ENCODE results near the gene ARHGEF17.

Gene ARHGEF17

GRCh38 chr11:73320763-73321603 lies 12.9 kb downstream of the ARHGEF17 start:
- Histone ChIP-seq H3K36me3 (ENCODE audit: control insufficient read depth, low read depth, low read length) (no peaks in the 10 kb centered on the region), H3K4me1 (ENCODE audit: control insufficient read depth, low read depth, low read length) (peaks cover 17% of the 10 kb centered on the region), H3K4me3 (ENCODE audit: low read length) (no peak overlapping the region), H3K9ac (ENCODE audit: low read length) (no peak overlapping the region), H3K9me3 (ENCODE audit: control insufficient read depth, low read depth, low read length) (no peaks in the 10 kb centered on the region), H3K27me3 (ENCODE audit: control insufficient read depth, insufficient read depth, low read length) (peaks cover 11% of the 10 kb centered on the region), H3K27ac (ENCODE audit: low read length) (no peak overlapping the region)

- peaks cover 11% of the 10 kb centered on the region for H3K27me3 ChIP-seq (ENCODE audit: control insufficient read depth, insufficient read depth, low read length)
- H3K4me3 ChIP-seq (ENCODE audit: low read length) = no peak overlapping the region
- H3K27ac ChIP-seq (ENCODE audit: low read length) = no peak overlapping the region
- H3K9me3 ChIP-seq (ENCODE audit: control insufficient read depth, low read depth, low read length) = no peaks in the 10 kb centered on the region
- peaks cover 17% of the 10 kb centered on the region for H3K4me1 ChIP-seq (ENCODE audit: control insufficient read depth, low read depth, low read length)
- no peak overlapping the region for H3K9ac ChIP-seq (ENCODE audit: low read length)
- no peaks in the 10 kb centered on the region for H3K36me3 ChIP-seq (ENCODE audit: control insufficient read depth, low read depth, low read length)
These were observed 13.7 kb downstream of the ARHGEF17 start for GRCh38 chr11:73321604-73322381.

- H3K9ac ChIP-seq (ENCODE audit: low read length) = no peak overlapping the region
- no peak overlapping the region for H3K27ac ChIP-seq (ENCODE audit: low read length)
- H3K4me1 ChIP-seq (ENCODE audit: control insufficient read depth, low read depth, low read length) = peaks cover 17% of the 10 kb centered on the region
- no peaks in the 10 kb centered on the region for H3K36me3 ChIP-seq (ENCODE audit: control insufficient read depth, low read depth, low read length)
- peaks cover 14% of the 10 kb centered on the region for H3K27me3 ChIP-seq (ENCODE audit: control insufficient read depth, insufficient read depth, low read length)
- H3K4me3 ChIP-seq (ENCODE audit: low read length) = no peak overlapping the region
- no peaks in the 10 kb centered on the region for H3K9me3 ChIP-seq (ENCODE audit: control insufficient read depth, low read depth, low read length)
These were observed 14.6 kb downstream of the ARHGEF17 start for GRCh38 chr11:73322382-73323306.

GRCh38 chr11:73323464-73323863 lies 15.4 kb downstream of the ARHGEF17 start:
- no peak overlapping the region for H3K4me3 ChIP-seq (ENCODE audit: low read length)
- H3K27me3 ChIP-seq (ENCODE audit: control insufficient read depth, insufficient read depth, low read length) = peaks cover 21% of the 10 kb centered on the region
- H3K4me1 ChIP-seq (ENCODE audit: control insufficient read depth, low read depth, low read length) = peaks cover 17% of the 10 kb centered on the region
- no peaks in the 10 kb centered on the region for H3K36me3 ChIP-seq (ENCODE audit: control insufficient read depth, low read depth, low read length)
- H3K9ac ChIP-seq (ENCODE audit: low read length) = no peak overlapping the region
- no peaks in the 10 kb centered on the region for H3K9me3 ChIP-seq (ENCODE audit: control insufficient read depth, low read depth, low read length)
- H3K27ac ChIP-seq (ENCODE audit: low read length) = no peak overlapping the region

GRCh38 chr11:73324116-73324515 lies 16.0 kb downstream of the ARHGEF17 start:
- no peak overlapping the region for H3K4me3 ChIP-seq (ENCODE audit: low read length)
- no peak overlapping the region for H3K9ac ChIP-seq (ENCODE audit: low read length)
- H3K27me3 ChIP-seq (ENCODE audit: control insufficient read depth, insufficient read depth, low read length) = peaks cover 25% of the 10 kb centered on the region
- no peaks in the 10 kb centered on the region for H3K36me3 ChIP-seq (ENCODE audit: control insufficient read depth, low read depth, low read length)
- H3K27ac ChIP-seq (ENCODE audit: low read length) = no peak overlapping the region
- H3K4me1 ChIP-seq (ENCODE audit: control insufficient read depth, low read depth, low read length) = peaks cover 17% of the 10 kb centered on the region
- H3K9me3 ChIP-seq (ENCODE audit: control insufficient read depth, low read depth, low read length) = no peaks in the 10 kb centered on the region

GRCh38 chr11:73324665-73325035 lies 16.6 kb downstream of the ARHGEF17 start:
- H3K4me1 ChIP-seq (ENCODE audit: control insufficient read depth, low read depth, low read length) = peaks cover 17% of the 10 kb centered on the region
- H3K27me3 ChIP-seq (ENCODE audit: control insufficient read depth, insufficient read depth, low read length) = peaks cover 27% of the 10 kb centered on the region
- no peaks in the 10 kb centered on the region for H3K9me3 ChIP-seq (ENCODE audit: control insufficient read depth, low read depth, low read length)
- H3K36me3 ChIP-seq (ENCODE audit: control insufficient read depth, low read depth, low read length) = no peaks in the 10 kb centered on the region
- no peak overlapping the region for H3K4me3 ChIP-seq (ENCODE audit: low read length)
- H3K27ac ChIP-seq (ENCODE audit: low read length) = no peak overlapping the region
- H3K9ac ChIP-seq (ENCODE audit: low read length) = no peak overlapping the region

- no peak overlapping the region for H3K27ac ChIP-seq (ENCODE audit: low read length)
- H3K9ac ChIP-seq (ENCODE audit: low read length) = no peak overlapping the region
- no peak overlapping the region for H3K4me3 ChIP-seq (ENCODE audit: low read length)
- H3K36me3 ChIP-seq (ENCODE audit: control insufficient read depth, low read depth, low read length) = no peaks in the 10 kb centered on the region
- peaks cover 33% of the 10 kb centered on the region for H3K27me3 ChIP-seq (ENCODE audit: control insufficient read depth, insufficient read depth, low read length)
- peaks cover 17% of the 10 kb centered on the region for H3K4me1 ChIP-seq (ENCODE audit: control insufficient read depth, low read depth, low read length)
- H3K9me3 ChIP-seq (ENCODE audit: control insufficient read depth, low read depth, low read length) = no peaks in the 10 kb centered on the region
These were observed 17.2 kb downstream of the ARHGEF17 start for GRCh38 chr11:73325036-73325981.

GRCh38 chr11:73326929-73327811 lies 19.1 kb downstream of the ARHGEF17 start:
- peaks cover 32% of the 10 kb centered on the region for H3K4me1 ChIP-seq (ENCODE audit: control insufficient read depth, low read depth, low read length)

GRCh38 chr11:73327812-73328364 lies 19.8 kb downstream of the ARHGEF17 start:
- no peak overlapping the region for H3K27ac ChIP-seq (ENCODE audit: low read length)
- H3K9me3 ChIP-seq (ENCODE audit: control insufficient read depth, low read depth, low read length) = no peaks in the 10 kb centered on the region

More at GRCh38 chr11:73326929-73327811, 19.1 kb downstream of the ARHGEF17 start:
- peaks cover 46% of the 10 kb centered on the region for H3K27me3 ChIP-seq (ENCODE audit: control insufficient read depth, insufficient read depth, low read length)
- H3K9ac ChIP-seq (ENCODE audit: low read length) = no peak overlapping the region
- H3K9me3 ChIP-seq (ENCODE audit: control insufficient read depth, low read depth, low read length) = no peaks in the 10 kb centered on the region
- no peaks in the 10 kb centered on the region for H3K36me3 ChIP-seq (ENCODE audit: control insufficient read depth, low read depth, low read length)
- H3K4me3 ChIP-seq (ENCODE audit: low read length) = no peak overlapping the region
- no peak overlapping the region for H3K27ac ChIP-seq (ENCODE audit: low read length)

More at GRCh38 chr11:73327812-73328364, 19.8 kb downstream of the ARHGEF17 start:
- Histone ChIP-seq H3K9ac (ENCODE audit: low read length) (no peak overlapping the region), H3K27me3 (ENCODE audit: control insufficient read depth, insufficient read depth, low read length) (peaks cover 46% of the 10 kb centered on the region), H3K4me1 (ENCODE audit: control insufficient read depth, low read depth, low read length) (peaks cover 32% of the 10 kb centered on the region), H3K36me3 (ENCODE audit: control insufficient read depth, low read depth, low read length) (no peaks in the 10 kb centered on the region), H3K4me3 (ENCODE audit: low read length) (no peak overlapping the region)
